Subcutaneous abdominal adipose tissue (tissue), 5 donors: Measurements from ENCODE around the gene ZNF219.
A peak's percentile ranks its signal among the peaks of the same experiment; 100 is the strongest.

Source experiments
- H3K27ac ChIP-seq: one replicate; pipeline ENCODE4 v1.7.0; 2013; ENCODE audit warnings: low read depth, mild to moderate bottlenecking, inconsistent platforms, low read length, moderate library complexity
- H3K27me3 ChIP-seq, 5 donors: one replicate each; pipeline ENCODE4 v1.7.0; 2013; ENCODE audit warnings: low read length in 5 of 5, inconsistent platforms in 1 of 5; ENCODE audit not compliant: control insufficient read depth in 5 of 5, insufficient read depth in 4 of 5
- H3K36me3 ChIP-seq, 5 donors: one replicate each; pipeline ENCODE4 v1.7.0; 2013; ENCODE audit warnings: low read length in 5 of 5; ENCODE audit not compliant: control insufficient read depth in 5 of 5, insufficient read depth in 5 of 5
- H3K4me1 ChIP-seq, 5 donors: one replicate each; pipeline ENCODE4 v1.7.0; 2013; ENCODE audit warnings: low read length in 5 of 5, mild to moderate bottlenecking in 3 of 5, moderate library complexity in 1 of 5; ENCODE audit not compliant: control insufficient read depth in 5 of 5, insufficient read depth in 5 of 5
- H3K4me3 ChIP-seq, 5 donors: one replicate each; pipeline ENCODE4 v1.7.0; 2013; ENCODE audit warnings: low read length in 5 of 5, low read depth in 1 of 5
- H3K9ac ChIP-seq, 5 donors: one replicate each; pipeline ENCODE4 v1.7.0; 2013; ENCODE audit warnings: low read length in 5 of 5, mild to moderate bottlenecking in 4 of 5, moderate library complexity in 3 of 5
- H3K9me3 ChIP-seq, 5 donors: one replicate each; pipeline ENCODE4 v1.7.0; 2013; ENCODE audit warnings: low read length in 5 of 5; ENCODE audit not compliant: control insufficient read depth in 5 of 5
- donor health status: healthy.
- donor health status: healthy.
- donor health status: healthy.
- donor health status: healthy.
- donor health status: healthy.

ZNF219 gene

GRCh38 chr14:21098076-21098891 lies at the start of gene ZNF219:
ZNF219 (minus strand) TSS chr14:21098655; CDS start chr14:21093591, 5,064 bp downstream.
- no peaks in the 10 kb centered on the region for H3K27me3 ChIP-seq
- H3K4me3 ChIP-seq = peak within 1 kb of the TSS; percentile 65 to 79 (median 71)
- H3K4me1 ChIP-seq = peaks cover 8 to 45% (median 35%) of the 10 kb centered on the region in 5 donors
- peak within 1 kb of the TSS; percentile 89 for H3K27ac ChIP-seq
- H3K9me3 ChIP-seq = no peaks in the 10 kb centered on the region
- H3K36me3 ChIP-seq = peaks cover 0 to 2% (median under 1%) of the 10 kb centered on the region in 5 donors
- H3K9ac ChIP-seq = peak within 1 kb of the TSS; percentile 65 to 87 (median 81)

- Histone ChIP-seq H3K4me1 (no peaks in the 10 kb centered on the region), H3K9ac (no peak overlapping the region)
These were observed 47.0 kb upstream of the ZNF219 start for GRCh38 chr14:21145437-21145836.

GRCh38 chr14:21142357-21142756 lies 43.9 kb upstream of the ZNF219 start:
- peaks cover 0 to 11% (median 5%) of the 10 kb centered on the region in 5 donors for H3K9me3 ChIP-seq
- H3K4me3 ChIP-seq = no peak overlapping the region
- H3K36me3 ChIP-seq = no peaks in the 10 kb centered on the region
- H3K27ac ChIP-seq = no peak overlapping the region
- H3K27me3 ChIP-seq = no peaks in the 10 kb centered on the region
- no peak overlapping the region for H3K9ac ChIP-seq
- H3K4me1 ChIP-seq = no peaks in the 10 kb centered on the region

More at GRCh38 chr14:21145437-21145836, 47.0 kb upstream of the ZNF219 start:
- Histone ChIP-seq H3K27ac (no peak overlapping the region), H3K27me3 (no peaks in the 10 kb centered on the region), H3K9me3 (peaks cover 0 to 11% (median 5%) of the 10 kb centered on the region in 5 donors), H3K36me3 (no peaks in the 10 kb centered on the region), H3K4me3 (no peak overlapping the region)

- Histone ChIP-seq H3K4me3 (no peak overlapping the region), H3K9ac (no peak overlapping the region), H3K27me3 (no peaks in the 10 kb centered on the region), H3K9me3 (no peaks in the 10 kb centered on the region), H3K27ac (no peak overlapping the region), H3K36me3 (no peaks in the 10 kb centered on the region), H3K4me1 (no peaks in the 10 kb centered on the region)
These were observed 37.6 kb upstream of the ZNF219 start for GRCh38 chr14:21136024-21136423.

- no peaks in the 10 kb centered on the region for H3K36me3 ChIP-seq
- no peaks in the 10 kb centered on the region for H3K9me3 ChIP-seq
- H3K27me3 ChIP-seq = no peaks in the 10 kb centered on the region
- no peak overlapping the region for H3K4me3 ChIP-seq
- no peak overlapping the region for H3K27ac ChIP-seq
- H3K4me1 ChIP-seq = no peaks in the 10 kb centered on the region
- peak overlapping the region in 1 of 5 donors; percentile 21 for H3K9ac ChIP-seq
These were observed 35.4 kb upstream of the ZNF219 start for GRCh38 chr14:21133901-21134300.

- Histone ChIP-seq H3K36me3 (no peaks in the 10 kb centered on the region), H3K9me3 (no peaks in the 10 kb centered on the region), H3K4me1 (peaks cover 0 to 13% (median 9%) of the 10 kb centered on the region in 5 donors), H3K27ac (no peak overlapping the region), H3K9ac (no peak overlapping the region), H3K4me3 (no peak overlapping the region), H3K27me3 (no peaks in the 10 kb centered on the region)
These were observed 25.0 kb upstream of the ZNF219 start for GRCh38 chr14:21123429-21123828.

- Histone ChIP-seq H3K36me3 (no peaks in the 10 kb centered on the region), H3K27me3 (no peaks in the 10 kb centered on the region), H3K9me3 (no peaks in the 10 kb centered on the region), H3K4me1 (peaks cover 0 to 13% (median 9%) of the 10 kb centered on the region in 5 donors), H3K4me3 (no peak overlapping the region), H3K27ac (peak overlapping the region; percentile 72), H3K9ac (peak overlapping the region in 1 of 5 donors; percentile 51)
These were observed 22.7 kb upstream of the ZNF219 start for GRCh38 chr14:21121122-21121521.

GRCh38 chr14:21120686-21121085 lies 22.2 kb upstream of the ZNF219 start:
- Histone ChIP-seq H3K4me3 (no peak overlapping the region), H3K9me3 (no peaks in the 10 kb centered on the region), H3K36me3 (no peaks in the 10 kb centered on the region), H3K27ac (peak overlapping the region; percentile 72), H3K4me1 (peaks cover 0 to 13% (median 9%) of the 10 kb centered on the region in 5 donors), H3K27me3 (no peaks in the 10 kb centered on the region), H3K9ac (peak overlapping the region in 1 of 5 donors; percentile 51)

GRCh38 chr14:21118933-21119332 lies 20.5 kb upstream of the ZNF219 start:
- H3K4me3 ChIP-seq = no peak overlapping the region
- peaks cover 0 to 13% (median 9%) of the 10 kb centered on the region in 5 donors for H3K4me1 ChIP-seq
- H3K27ac ChIP-seq = no peak overlapping the region
- no peak overlapping the region for H3K9ac ChIP-seq
- H3K36me3 ChIP-seq = no peaks in the 10 kb centered on the region
- no peaks in the 10 kb centered on the region for H3K27me3 ChIP-seq
- no peaks in the 10 kb centered on the region for H3K9me3 ChIP-seq

GRCh38 chr14:21113369-21113768 lies 14.9 kb upstream of the ZNF219 start:
- H3K9ac ChIP-seq = no peak overlapping the region
- no peaks in the 10 kb centered on the region for H3K9me3 ChIP-seq
- H3K27ac ChIP-seq = peak overlapping the region; percentile 47
- no peaks in the 10 kb centered on the region for H3K27me3 ChIP-seq
- no peaks in the 10 kb centered on the region for H3K36me3 ChIP-seq
- peaks cover 0 to 25% (median 5%) of the 10 kb centered on the region in 5 donors for H3K4me1 ChIP-seq
- H3K4me3 ChIP-seq = no peak overlapping the region
